AG09309 (cell line): ENCODE measurements around the gene DPP10.

Experiments used
- DNase-seq: peaks from one replicate; pipeline ENCODE4 v3.0.0-alpha.2; 2010; ENCODE audit warnings: low read depth
- H3K4me3 ChIP-seq: 2 replicates; pipeline ENCODE4 v1.5.1; 2011; ENCODE audit warnings: mild to moderate bottlenecking, low read depth, low read length, moderate library complexity; ENCODE audit not compliant: control insufficient read depth
- TF ChIP-seq, protein P1 (sequence below): IDR thresholded peaks from 2 replicates; pipeline ENCODE4 v1.5.1; 2011; ENCODE audit warnings: mild to moderate bottlenecking, low read depth, low read length, inconsistent platforms; ENCODE audit not compliant: insufficient read depth, control insufficient read depth; ENCODE audit errors: missing control alignments

Gene DPP10

DNA sequence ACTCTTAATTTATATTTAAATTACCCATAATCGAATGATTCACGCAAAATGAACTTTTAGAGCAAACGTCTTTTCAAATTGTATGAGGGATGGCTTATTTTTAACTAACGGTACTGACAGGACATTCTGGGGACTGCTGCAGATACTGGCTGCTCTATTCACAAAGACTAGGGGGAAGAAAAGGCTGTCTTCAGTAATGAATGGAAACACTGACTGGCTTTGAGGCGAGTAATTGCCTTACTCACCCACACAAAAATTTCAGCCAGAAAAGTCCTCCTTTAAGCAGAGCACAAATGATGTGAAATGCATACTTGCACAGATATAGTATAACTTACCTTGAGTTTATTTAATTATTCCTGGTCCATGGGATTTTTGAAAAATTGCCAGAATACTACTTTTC, 852.6 kb downstream of the DPP10 start:
- TF ChIP-seq, protein P1, sequence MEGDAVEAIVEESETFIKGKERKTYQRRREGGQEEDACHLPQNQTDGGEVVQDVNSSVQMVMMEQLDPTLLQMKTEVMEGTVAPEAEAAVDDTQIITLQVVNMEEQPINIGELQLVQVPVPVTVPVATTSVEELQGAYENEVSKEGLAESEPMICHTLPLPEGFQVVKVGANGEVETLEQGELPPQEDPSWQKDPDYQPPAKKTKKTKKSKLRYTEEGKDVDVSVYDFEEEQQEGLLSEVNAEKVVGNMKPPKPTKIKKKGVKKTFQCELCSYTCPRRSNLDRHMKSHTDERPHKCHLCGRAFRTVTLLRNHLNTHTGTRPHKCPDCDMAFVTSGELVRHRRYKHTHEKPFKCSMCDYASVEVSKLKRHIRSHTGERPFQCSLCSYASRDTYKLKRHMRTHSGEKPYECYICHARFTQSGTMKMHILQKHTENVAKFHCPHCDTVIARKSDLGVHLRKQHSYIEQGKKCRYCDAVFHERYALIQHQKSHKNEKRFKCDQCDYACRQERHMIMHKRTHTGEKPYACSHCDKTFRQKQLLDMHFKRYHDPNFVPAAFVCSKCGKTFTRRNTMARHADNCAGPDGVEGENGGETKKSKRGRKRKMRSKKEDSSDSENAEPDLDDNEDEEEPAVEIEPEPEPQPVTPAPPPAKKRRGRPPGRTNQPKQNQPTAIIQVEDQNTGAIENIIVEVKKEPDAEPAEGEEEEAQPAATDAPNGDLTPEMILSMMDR: no peak
- no peak for DNase-seq
- H3K4me3 ChIP-seq: no peak overlapping the region

DNA sequence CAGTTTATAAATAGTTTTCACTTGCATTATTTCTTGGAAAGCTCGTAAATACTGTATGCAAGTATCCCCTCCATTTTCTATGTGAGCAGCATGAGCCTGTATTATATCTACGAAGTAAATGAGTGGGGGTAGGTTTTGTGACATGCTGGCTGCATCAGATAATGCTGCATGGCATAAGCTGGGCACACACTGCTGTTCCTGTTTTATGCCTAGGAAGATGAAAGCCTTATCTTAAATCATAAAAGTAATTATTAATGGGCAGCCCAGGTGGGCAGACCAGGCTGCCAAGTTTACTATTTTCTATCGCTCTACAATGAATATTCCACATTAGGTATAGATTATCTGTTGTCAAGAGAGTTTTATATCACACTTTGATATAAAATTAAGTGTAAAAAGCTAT, 854.6 kb downstream of the DPP10 start:
- TF ChIP-seq, protein P1: no peak
- no peak for DNase-seq
- no peak overlapping the region for H3K4me3 ChIP-seq

DNA sequence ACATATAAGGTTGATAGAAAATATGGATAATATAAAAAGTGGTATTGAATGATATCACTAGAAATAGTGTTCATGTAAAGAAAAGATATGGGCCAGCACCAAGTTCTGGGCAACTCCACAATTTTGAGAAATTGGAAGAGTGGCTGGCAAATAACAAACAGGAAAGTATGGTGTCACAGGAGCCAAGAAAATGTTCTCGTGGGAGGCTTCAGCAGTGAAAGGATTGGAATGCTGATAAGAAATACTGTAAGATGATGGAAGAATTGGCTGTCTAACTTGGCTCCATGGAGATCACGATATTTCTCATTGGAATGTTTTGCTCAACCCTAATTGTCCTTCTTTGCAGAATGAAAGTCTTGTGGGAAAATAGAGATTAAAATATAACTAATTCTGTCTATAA, 856.8 kb downstream of the DPP10 start:
- no peak for DNase-seq
- H3K4me3 ChIP-seq: no peak overlapping the region
- TF ChIP-seq, protein P1: no peak

DNA sequence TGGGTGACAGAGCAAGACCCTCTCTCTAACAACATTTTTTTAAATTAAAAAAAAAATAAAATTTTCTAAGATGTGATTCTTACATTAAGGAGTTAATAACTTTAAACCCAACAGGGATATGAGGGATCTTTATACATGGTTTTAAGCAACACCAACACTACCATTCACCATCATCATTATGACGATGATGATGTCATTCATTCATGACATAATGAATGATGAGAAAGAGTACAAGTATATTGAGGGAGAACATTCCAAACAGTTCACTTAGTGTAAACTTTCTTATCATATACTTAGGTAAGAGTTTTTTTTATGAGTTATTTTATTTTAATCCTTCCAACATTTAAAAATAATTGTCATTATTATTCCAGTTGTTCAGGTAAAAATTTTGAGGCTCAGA, 863.3 kb downstream of the DPP10 start:
- no peak for DNase-seq
- TF ChIP-seq, protein P1: no peak
- no peak overlapping the region for H3K4me3 ChIP-seq

DNA sequence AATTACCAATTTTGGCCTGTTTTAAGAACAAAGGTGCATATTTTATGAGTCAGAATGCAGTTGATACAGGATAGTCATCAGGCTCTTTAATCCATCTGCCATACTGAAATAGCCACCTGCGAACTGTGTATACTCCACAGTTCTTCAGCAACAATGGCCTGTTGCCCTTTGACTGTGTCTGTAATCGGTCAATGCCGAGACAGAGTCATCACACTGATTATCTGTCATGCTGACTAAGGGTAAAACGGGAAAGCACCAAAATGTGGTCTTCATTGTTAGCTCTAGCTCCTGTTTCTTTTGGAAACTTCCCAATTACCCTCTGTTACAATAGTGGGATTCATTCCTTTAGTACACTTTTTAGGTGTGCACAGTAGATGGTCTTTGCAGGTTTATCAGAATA, 871.7 kb downstream of the DPP10 start:
- DNase-seq: no peak
- H3K4me3 ChIP-seq: no peak overlapping the region
- TF ChIP-seq, protein P1: no peak

DNA sequence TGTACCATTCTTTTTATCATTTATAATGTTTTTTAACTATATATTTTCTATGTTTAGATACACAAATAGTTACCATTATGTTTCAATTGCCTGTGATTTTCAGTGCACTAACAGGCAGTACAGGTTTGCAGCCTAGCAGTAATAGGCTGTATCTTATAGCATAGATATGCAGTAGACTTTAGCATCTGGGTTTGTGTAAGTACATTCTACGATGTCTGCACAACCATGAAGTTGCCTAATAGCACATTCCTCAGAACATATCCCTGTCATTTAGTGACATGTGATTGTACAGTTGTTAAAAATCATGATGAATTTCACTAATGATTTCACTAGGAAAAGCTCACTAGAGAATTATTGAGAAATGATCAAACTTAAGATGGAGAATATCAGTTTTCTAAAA, 884.6 kb downstream of the DPP10 start:
- H3K4me3 ChIP-seq: no peak overlapping the region
- TF ChIP-seq, protein P1: no peak
- DNase-seq: no peak

DNA sequence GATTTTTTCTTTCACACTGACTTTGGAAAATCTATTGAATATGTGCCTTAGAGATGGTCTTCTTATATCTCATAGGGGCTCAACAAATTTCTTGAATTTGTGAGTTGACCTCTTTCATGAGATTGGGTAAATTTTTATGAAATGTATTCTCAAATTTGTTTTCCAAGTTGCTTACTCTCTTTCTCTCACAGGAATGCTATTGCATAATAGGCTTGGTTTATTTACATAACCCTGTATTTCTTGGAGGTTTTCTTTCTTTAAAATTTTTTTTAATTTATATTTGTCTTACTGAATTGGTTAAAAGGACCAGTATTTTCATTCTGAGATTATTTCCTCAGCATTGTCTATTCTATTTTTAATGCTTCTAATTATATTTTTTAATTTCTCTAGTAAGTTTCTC, 917.1 kb downstream of the DPP10 start:
- no peak for DNase-seq
- TF ChIP-seq, protein P1: no peak
- no peak overlapping the region for H3K4me3 ChIP-seq
